Endothelial cell of umbilical vein (primary cell): ENCODE data around the gene MLLT1. TPM values are rescaled to one million over a fixed set of nuclear protein-coding genes. Genes with fewer than 3 reads are reported as not detected.

Source experiments
- BruUV-seq: library from RNA; stranded (reverse); fragments of 400-500 nt; replicated peaks from 2 replicates; lab custom pipeline; 2021; lab: Mats Ljungman, UMichigan
- CTCF ChIA-PET: fragments of 300-600, 350-600 bp; sonication (Branson Sonifier 250); formaldehyde crosslinking; loops from one replicate; lab custom pipeline; 2021; ENCODE audit warnings: antibody characterized with exemption, inconsistent platforms; lab: Charles Lee
- POLR2A ChIA-PET: fragments of 300-600, 350-600 bp; sonication (Branson Sonifier 250); formaldehyde crosslinking; loops from one replicate; lab custom pipeline; 2021; ENCODE audit warnings: antibody characterized with exemption, inconsistent platforms; lab: Charles Lee
- DNase-seq: peaks from one replicate; pipeline ENCODE4 v3.0.0-alpha.2; 2011; ENCODE audit warnings: low read depth, low spot score
- FAIRE-seq: peaks from 2 replicates; lab custom pipeline; 2011; peaks lifted over from hg19 to GRCh38; lab: Jason Lieb, UNC
- H2AFZ ChIP-seq: 2 replicates; pipeline ENCODE4 v1.6.0; 2012; ENCODE audit warnings: low read depth, low read length, control low read depth, inconsistent platforms
- H3K27ac ChIP-seq: 2 replicates; pipeline ENCODE4 v1.5.1; 2011; ENCODE audit warnings: low read depth, mild to moderate bottlenecking, control low read depth, low read length, moderate library complexity; ENCODE audit not compliant: insufficient read depth
- H3K27me3 ChIP-seq, 2 experiments: 2 replicates each; pipeline versions ENCODE4 v1.6.0 to v1.6.1; 2011; ENCODE audit warnings: low read length in 2 of 2, mixed read lengths in 1 of 2; ENCODE audit not compliant: control insufficient read depth in 2 of 2, insufficient read depth in 2 of 2
- H3K36me3 ChIP-seq, 2 experiments: 2 replicates in 1 of 2; 3 replicates in 1 of 2; pipeline ENCODE4 v1.5.1; 2011; ENCODE audit warnings: low read length in 2 of 2, mild to moderate bottlenecking in 1 of 2, moderate library complexity in 1 of 2; ENCODE audit not compliant: control insufficient read depth in 2 of 2, insufficient read depth in 2 of 2; ENCODE audit errors: extremely low read depth in 1 of 2
- H3K4me1 ChIP-seq: 3 replicates; pipeline ENCODE4 v1.5.1; 2011; ENCODE audit warnings: mild to moderate bottlenecking, low read length; ENCODE audit not compliant: control insufficient read depth, insufficient read depth; ENCODE audit errors: extremely low read depth
- H3K4me2 ChIP-seq: 2 replicates; pipeline ENCODE4 v1.6.1; 2011; ENCODE audit warnings: low read length, control low read depth, mixed read lengths; ENCODE audit not compliant: insufficient read depth
- H3K4me3 ChIP-seq, 3 experiments: fragments of 200-600 bp in 1 of 3; sonication (generic), shearing (Covaris generic) in 1 of 3; replicated peaks in 1 of 3; 2 replicates each; pipeline ENCODE4 v1.5.1; 2011 to 2016; ENCODE audit warnings: control low read depth in 3 of 3, low read length in 3 of 3, mild to moderate bottlenecking in 2 of 3, inconsistent platforms in 1 of 3, low read depth in 1 of 3, moderate library complexity in 1 of 3; ENCODE audit not compliant: insufficient read depth in 1 of 3
- H3K79me2 ChIP-seq: 2 replicates; pipeline ENCODE4 v1.6.0; 2012; ENCODE audit warnings: low read length, inconsistent platforms; ENCODE audit not compliant: control insufficient read depth, insufficient read depth
- H3K9ac ChIP-seq: replicated peaks from 2 replicates; pipeline ENCODE3; 2011; ENCODE audit warnings: low read length, control low read depth; ENCODE audit not compliant: insufficient read depth; ENCODE audit errors: extremely low read depth
- H3K9me1 ChIP-seq: replicated peaks from 3 replicates; pipeline ENCODE4 v1.6.0; 2011; ENCODE audit warnings: mild to moderate bottlenecking, low read length; ENCODE audit not compliant: control insufficient read depth, insufficient read depth; ENCODE audit errors: extremely low read depth
- H3K9me3 ChIP-seq: replicated peaks from 2 replicates; pipeline ENCODE4 v1.5.1; 2012; ENCODE audit warnings: low read length, inconsistent platforms; ENCODE audit not compliant: control insufficient read depth, insufficient read depth
- H4K20me1 ChIP-seq: replicated peaks from 2 replicates; pipeline ENCODE3; 2011; ENCODE audit warnings: mild to moderate bottlenecking, low read length; ENCODE audit not compliant: control insufficient read depth, insufficient read depth; ENCODE audit errors: extremely low read depth
- FOS ChIP-seq: IDR thresholded peaks from 2 replicates; pipeline ENCODE4 v1.6.1; 2011; ENCODE audit warnings: mild to moderate bottlenecking, low read length, moderate library complexity, borderline replicate concordance; ENCODE audit not compliant: insufficient read depth
- GATA2 ChIP-seq: IDR thresholded peaks from 2 replicates; pipeline ENCODE4 v1.7.0; 2011; ENCODE audit warnings: low read depth, mild to moderate bottlenecking, moderate library complexity, mixed read lengths, low read length; ENCODE audit not compliant: insufficient read length, insufficient read depth
- JUN ChIP-seq: IDR thresholded peaks from 2 replicates; pipeline ENCODE4 v1.6.1; 2011; ENCODE audit warnings: borderline replicate concordance, low read depth; ENCODE audit not compliant: insufficient read length, insufficient read depth
- POLR2A ChIP-seq: IDR thresholded peaks from 2 replicates; pipeline ENCODE4 v1.6.1; 2012; ENCODE audit warnings: low read depth, mild to moderate bottlenecking, control low read depth, low read length
- POLR2AphosphoS5 ChIP-seq: IDR thresholded peaks from 2 replicates; pipeline ENCODE4 v1.6.1; 2012; ENCODE audit warnings: low read depth, mild to moderate bottlenecking, control low read depth, low read length, moderate library complexity; ENCODE audit not compliant: insufficient read depth
- dilution Hi-C: fragments of 300-500 bp; cut with MboI; formaldehyde crosslinking; loops from one replicate; pipeline ENCODE4 v1.15.0; 2019; ENCODE audit warnings: low sequenced_read_pairs; ENCODE audit not compliant: extremely low pct_ligation_motif_present
- intact Hi-C: fragments of 100-400 bp; cut with micrococcal nuclease; formaldehyde crosslinking; loops from one replicate; pipeline ENCODE4 v1.10.0; 2022
- polyA plus RNA-seq, 4 experiments: library from polyadenylated mRNA; depleted of rRNA in 3 of 4; stranded (reverse) in 3 of 4; unstranded in 1 of 4; fragments of >200 nt; gene quantifications; 2 replicates each; pipeline versions ENCODE4 v1.2.1 to v1.2.3, GENCODE V29; 2011 to 2012; ENCODE audit warnings: missing spikeins in 1 of 4
- total RNA-seq: library from RNA; stranded (reverse); gene quantifications from 2 replicates; pipeline ENCODE4 v1.2.3, GENCODE V29; 2021

MLLT1 gene
- total and polyA plus RNA-seq, 2 donors (not counting 3 experiments of a cell fraction or from before 2014, with no cell fraction given): 43.9 to 84.8 TPM

- peak overlapping the region; percentile 90 for H3K27ac ChIP-seq
- H3K9ac ChIP-seq: peak overlapping the region; percentile 64
- no TSS peak for BruUV-seq
- H3K4me1 ChIP-seq: peaks cover 80% of the 10 kb centered on the region
- peaks cover 3 to 8% of the 10 kb centered on the region in 2 experiments for H3K36me3 ChIP-seq
- dilution Hi-C loops: loop anchor here (10.0 kb wide), 1 partner anchor 49 kb away; no protein-coding TSS in a partner anchor
- TF ChIP-seq POLR2AphosphoS5: peak; percentile 67
- TF ChIP-seq FOS: peak; percentile 20
- TF ChIP-seq POLR2A: no peak
- no peak for TF ChIP-seq JUN
- peak; percentile 63 for TF ChIP-seq GATA2
- FAIRE-seq (peak; percentile 97), DNase-seq (peak; percentile 83)
- intact Hi-C loops: loop anchor here (2.0 to 5.0 kb wide), 2 partner anchors 55 to 212 kb away; no protein-coding TSS in a partner anchor
- no peaks in the 10 kb centered on the region for H3K9me3 ChIP-seq
- peaks cover 88% of the 10 kb centered on the region for H3K79me2 ChIP-seq
- no peaks in the 10 kb centered on the region for H3K9me1 ChIP-seq
- no peaks in the 10 kb centered on the region for H3K27me3 ChIP-seq
- no peak overlapping the region for H2AFZ ChIP-seq
- H3K4me2 ChIP-seq: peak overlapping the region; percentile 63
- H4K20me1 ChIP-seq: no peaks in the 10 kb centered on the region
- ChIA-PET CTCF (interaction anchor here (1.3 kb wide), 1 partner anchor 36 kb away, joined by 7 read pairs; no protein-coding TSS in a partner anchor), POLR2A (no interaction called here)
- peak overlapping the region in 1 of 3 experiments; percentile 0 for H3K4me3 ChIP-seq
Measured at GRCh38 chr19:6273701-6274601, 5.8 kb downstream of the MLLT1 start.
